H1 (cell line): ENCODE data around the gene EXOC3L1. TPM values are rescaled to one million over a fixed set of nuclear protein-coding genes. Genes with fewer than 3 reads are reported as not detected.

Source experiments
- BCL11A ChIP-seq, 2 experiments: IDR thresholded peaks; one replicate each; pipeline ENCODE4 v1.6.1; 2011; ENCODE audit warnings: low read depth in 2 of 2, low read length in 2 of 2, mild to moderate bottlenecking in 2 of 2
- CREB1 ChIP-seq: IDR thresholded peaks from 2 replicates; pipeline ENCODE4 v1.6.1; 2012; ENCODE audit warnings: inconsistent platforms
- CTCF ChIP-seq, 3 experiments: IDR thresholded peaks; 1 replicate in 2 of 3; 2 replicates in 1 of 3; pipeline versions ENCODE4 v1.5.1 to v1.6.1; 2011; ENCODE audit warnings: low read length in 3 of 3, mild to moderate bottlenecking in 3 of 3, inconsistent platforms in 2 of 3, low read depth in 1 of 3, moderate library complexity in 1 of 3; ENCODE audit not compliant: insufficient read depth in 1 of 3; ENCODE audit errors: control extremely low read depth in 1 of 3
- EGR1 ChIP-seq: IDR thresholded peaks from 2 replicates; pipeline ENCODE4 v1.6.1; 2011; ENCODE audit warnings: low read depth, low read length, borderline replicate concordance
- EP300 ChIP-seq, 2 experiments: IDR thresholded peaks; 1 replicate in 1 of 2; 2 replicates in 1 of 2; pipeline ENCODE4 v1.6.1; 2011 to 2012; ENCODE audit warnings: low read depth in 2 of 2, low read length in 2 of 2, mild to moderate bottlenecking in 2 of 2, borderline replicate concordance in 1 of 2, inconsistent platforms in 1 of 2, moderate library complexity in 1 of 2
- EZH2 ChIP-seq: fragments of 200-600 bp; sonication (generic); IDR thresholded peaks from 2 replicates; pipeline ENCODE4 v1.7.1; 2012; ENCODE audit warnings: low read depth, mild to moderate bottlenecking, moderate library complexity, low read length, inconsistent platforms; ENCODE audit not compliant: severe bottlenecking
- KDM1A ChIP-seq: fragments of 200-600, 300-600 bp; sonication (generic); IDR thresholded peaks from 2 replicates; pipeline ENCODE4 v1.7.1; 2016; ENCODE audit warnings: mild to moderate bottlenecking, low read length, borderline replicate concordance
- KDM4A ChIP-seq: IDR thresholded peaks from one replicate; pipeline ENCODE4 v1.7.1; 2012; ENCODE audit warnings: low read depth, mild to moderate bottlenecking, moderate library complexity, low read length, inconsistent platforms; ENCODE audit not compliant: severe bottlenecking
- NRF1 ChIP-seq: IDR thresholded peaks from 2 replicates; pipeline ENCODE4 v1.6.1; 2011; ENCODE audit warnings: mild to moderate bottlenecking, low read depth, low read length, improper control_type of control experiment
- POLR2A ChIP-seq, 2 experiments: IDR thresholded peaks; 1 replicate in 1 of 2; 2 replicates in 1 of 2; pipeline ENCODE4 v1.6.1; 2011; ENCODE audit warnings: low read depth in 2 of 2, low read length in 2 of 2, mild to moderate bottlenecking in 2 of 2; ENCODE audit errors: control extremely low read depth in 1 of 2
- RAD21 ChIP-seq, 2 experiments: IDR thresholded peaks in 1 of 2; conservative IDR thresholded peaks in 1 of 2; 2 replicates each; pipeline ENCODE4 v1.6.1; 2011; ENCODE audit warnings: low read depth in 2 of 2, low read length in 2 of 2, improper control_type of control experiment in 1 of 2, inconsistent platforms in 1 of 2, mild to moderate bottlenecking in 1 of 2, moderate library complexity in 1 of 2
- SIN3A ChIP-seq, 2 experiments: IDR thresholded peaks in 1 of 2; conservative IDR thresholded peaks in 1 of 2; 2 replicates each; pipeline ENCODE4 v1.6.1; 2011 to 2012; ENCODE audit warnings: low read length in 2 of 2, improper control_type of control experiment in 1 of 2, low read depth in 1 of 2, mild to moderate bottlenecking in 1 of 2
- SP1 ChIP-seq: IDR thresholded peaks from 2 replicates; pipeline ENCODE4 v1.6.1; 2011; ENCODE audit warnings: low read depth, low read length
- SRF ChIP-seq: IDR thresholded peaks from 2 replicates; pipeline ENCODE4 v1.6.1; 2011; ENCODE audit warnings: mild to moderate bottlenecking, low read depth, low read length, moderate library complexity
- SUZ12 ChIP-seq: fragments of 200-600 bp; sonication (generic); IDR thresholded peaks from 2 replicates; pipeline ENCODE4 v1.6.1; 2012; ENCODE audit warnings: mild to moderate bottlenecking, inconsistent platforms, low read length, moderate library complexity, mixed read lengths
- TAF7 ChIP-seq: optimal IDR thresholded peaks from 2 replicates; pipeline ENCODE3; 2011; ENCODE audit warnings: low read depth, mild to moderate bottlenecking, inconsistent platforms, low read length, moderate library complexity, borderline replicate concordance
- TEAD4 ChIP-seq: IDR thresholded peaks from 2 replicates; pipeline ENCODE4 v1.6.1; 2012; ENCODE audit warnings: low read depth, low read length, inconsistent platforms, mixed read lengths
- polyA plus RNA-seq, 7 experiments: library from polyadenylated mRNA; depleted of rRNA in 3 of 7; stranded (reverse) in 5 of 7; unstranded in 2 of 7; fragments of >200 nt in 5 of 7; fragments of 200-250 nt in 2 of 7; gene quantifications; 1 replicate in 5 of 7; 2 replicates in 1 of 7; 4 replicates in 1 of 7; pipeline versions ENCODE4 v1.2.1 to v1.2.3, GENCODE V29; 2011 to 2013; ENCODE audit warnings: missing spikeins in 2 of 7, mixed read lengths in 2 of 7
- total RNA-seq: library from RNA; stranded (reverse); fragmentation: NEBNext Ultra II Directional; extraction: Animal tissue kit (Norgen Biotek cat#: 25700); gene quantifications from 2 replicates; pipeline ENCODE4 v1.2.1, GENCODE V29; 2021

Gene EXOC3L1
- total and polyA plus RNA-seq, 2 of the 8 experiments (the other 6 are each of a cell fraction or from before 2014, with no cell fraction given) = 1.3 TPM

GRCh38 chr16:67150047-67150832, 39.7 kb downstream of the EXOC3L1 start (continued):
- peak; percentile 89; the same call in 1 of the 2 replicates for TF ChIP-seq EGR1
- TF ChIP-seq TAF7 = peak; percentile 14
- TF ChIP-seq SRF = 0 out of 2 replicates have a peak, but pooled peaks have one; percentile 9
- peak; percentile 86 for TF ChIP-seq CREB1
- TF ChIP-seq CTCF (IDR thresholded peaks at IDR 0.05; ENCODE audit: control extremely low read depth in 1 of 3, insufficient read depth in 1 of 3, low read depth in 1 of 3, low read length in 3 of 3) = peak in 2 of 3 experiments; percentile 31 to 77; a peak in 2 of 4 replicates
- no peak for TF ChIP-seq EP300 (IDR thresholded peaks at IDR 0.05; ENCODE audit: borderline replicate concordance in 1 of 2, low read depth in 2 of 2, low read length in 2 of 2)
- TF ChIP-seq KDM4A = peak; percentile 49
- TF ChIP-seq POLR2A (IDR thresholded peaks at IDR 0.05; ENCODE audit: control extremely low read depth in 1 of 2, low read depth in 2 of 2, low read length in 2 of 2) = peak in 1 of 2 experiments; percentile 36; a peak in 1 of 3 replicates
- 0 out of 2 replicates have a peak, but pooled peaks have one; percentile 37 for TF ChIP-seq SP1
- no peak; the same call in 1 of the 2 replicates for TF ChIP-seq KDM1A
- peak; percentile 26 for TF ChIP-seq EZH2
- 0 out of 2 replicates have a peak, but pooled peaks have one; percentile 20 for TF ChIP-seq NRF1
- peak; percentile 43 to 52; a peak in 1 of 4 replicates for TF ChIP-seq SIN3A (conservative IDR thresholded peaks at IDR 0.05 in 1 of 2, IDR thresholded peaks at IDR 0.05 in 1 of 2; ENCODE audit: low read depth in 1 of 2, low read length in 2 of 2)
- 0 out of 2 replicates have a peak, but pooled peaks have one; percentile 5 for TF ChIP-seq TEAD4
- TF ChIP-seq RAD21 (IDR thresholded peaks at IDR 0.05 in 1 of 2, conservative IDR thresholded peaks at IDR 0.05 in 1 of 2; ENCODE audit: low read depth in 2 of 2, low read length in 2 of 2) = peak in 1 of 2 experiments; percentile 1; a peak in 2 of 4 replicates
- TF ChIP-seq BCL11A (IDR thresholded peaks at IDR 0.05; ENCODE audit: low read depth in 2 of 2, low read length in 2 of 2) = no peak
- 0 out of 2 replicates have a peak, but pooled peaks have one; percentile 1 for TF ChIP-seq SUZ12
